Measurements from ENCODE around the gene TSPEAR. TPM values are rescaled to one million over a fixed set of nuclear protein-coding genes. Genes with fewer than 3 reads are reported as not detected.

Gene TSPEAR
- total RNA-seq, 1 donor, result not detected

DNA sequence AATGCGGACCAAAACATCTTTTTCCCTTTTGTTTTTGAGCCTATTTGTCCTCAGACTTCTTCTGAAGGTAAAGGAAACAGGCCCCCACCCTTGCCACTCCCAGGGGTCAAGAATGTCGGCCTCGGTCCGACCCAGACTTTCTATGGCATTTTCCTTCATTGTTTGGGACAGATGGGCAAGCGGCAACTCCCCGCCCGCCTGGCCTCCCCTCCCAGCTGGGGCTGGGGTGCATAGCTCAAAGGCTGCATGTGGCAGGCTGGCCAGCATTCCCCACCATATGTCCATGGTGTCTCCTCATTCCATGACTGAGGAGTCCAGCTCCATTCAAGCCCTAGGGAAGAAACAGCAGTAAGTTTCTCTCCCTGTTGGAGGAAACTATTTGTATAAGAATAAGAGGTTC, 29.4 kb upstream of the TSPEAR start:
- TF ChIP-seq, protein P1, sequence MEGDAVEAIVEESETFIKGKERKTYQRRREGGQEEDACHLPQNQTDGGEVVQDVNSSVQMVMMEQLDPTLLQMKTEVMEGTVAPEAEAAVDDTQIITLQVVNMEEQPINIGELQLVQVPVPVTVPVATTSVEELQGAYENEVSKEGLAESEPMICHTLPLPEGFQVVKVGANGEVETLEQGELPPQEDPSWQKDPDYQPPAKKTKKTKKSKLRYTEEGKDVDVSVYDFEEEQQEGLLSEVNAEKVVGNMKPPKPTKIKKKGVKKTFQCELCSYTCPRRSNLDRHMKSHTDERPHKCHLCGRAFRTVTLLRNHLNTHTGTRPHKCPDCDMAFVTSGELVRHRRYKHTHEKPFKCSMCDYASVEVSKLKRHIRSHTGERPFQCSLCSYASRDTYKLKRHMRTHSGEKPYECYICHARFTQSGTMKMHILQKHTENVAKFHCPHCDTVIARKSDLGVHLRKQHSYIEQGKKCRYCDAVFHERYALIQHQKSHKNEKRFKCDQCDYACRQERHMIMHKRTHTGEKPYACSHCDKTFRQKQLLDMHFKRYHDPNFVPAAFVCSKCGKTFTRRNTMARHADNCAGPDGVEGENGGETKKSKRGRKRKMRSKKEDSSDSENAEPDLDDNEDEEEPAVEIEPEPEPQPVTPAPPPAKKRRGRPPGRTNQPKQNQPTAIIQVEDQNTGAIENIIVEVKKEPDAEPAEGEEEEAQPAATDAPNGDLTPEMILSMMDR (IDR thresholded peaks at IDR 0.05; ENCODE audit: insufficient read depth, low read length), result no peak
- no peak overlapping the region for H3K4me3 ChIP-seq (ENCODE audit: low read depth, low read length)
- no peak for DNase-seq (ENCODE audit: low read depth)

DNA sequence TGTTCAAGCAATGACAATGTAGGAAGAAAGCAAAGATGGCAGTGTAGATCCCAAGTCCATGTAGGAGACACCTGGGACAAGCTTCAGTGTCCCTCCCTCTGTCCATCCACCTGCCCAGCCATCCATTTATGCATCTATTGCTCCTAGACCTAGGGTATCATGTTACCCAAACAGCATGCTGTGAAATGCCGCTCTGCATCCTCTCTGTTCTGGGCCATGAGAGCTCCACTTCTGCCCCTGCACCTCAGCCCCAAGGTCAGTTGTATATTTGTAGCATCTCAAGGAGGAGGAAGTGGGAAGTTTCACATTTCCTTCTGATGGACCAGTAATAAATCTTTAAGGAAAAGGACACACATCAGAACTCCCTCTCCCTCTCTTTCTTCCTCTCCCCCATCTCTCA, 27.9 kb upstream of the TSPEAR start:
- DNase-seq (ENCODE audit: low read depth), result no peak
- no peak overlapping the region for H3K4me3 ChIP-seq (ENCODE audit: low read depth, low read length)
- TF ChIP-seq, protein P1 (IDR thresholded peaks at IDR 0.05; ENCODE audit: insufficient read depth, low read length), result no peak

DNA sequence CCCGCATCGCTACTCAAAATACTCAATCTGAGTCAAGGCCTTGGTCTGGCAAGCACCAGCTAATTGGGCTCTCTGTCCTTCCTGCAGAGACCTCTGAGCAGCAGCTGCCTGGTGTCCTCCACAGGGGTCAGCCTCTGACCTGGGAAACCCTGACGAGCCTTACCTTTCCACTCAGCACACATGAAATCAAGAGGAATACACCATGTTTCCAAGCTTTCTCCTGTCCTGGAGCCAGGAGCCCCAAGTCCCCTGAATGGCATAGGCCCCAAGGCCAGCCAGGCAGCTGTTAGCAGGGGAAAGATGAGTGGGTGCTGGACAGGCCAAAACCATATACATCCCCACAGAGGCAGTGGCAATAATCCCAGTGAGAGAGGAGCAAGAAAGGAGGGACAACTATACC, 27.2 kb upstream of the TSPEAR start:
- TF ChIP-seq, protein P1 (IDR thresholded peaks at IDR 0.05; ENCODE audit: insufficient read depth, low read length), result no peak
- no peak for DNase-seq (ENCODE audit: low read depth)
- no peak overlapping the region for H3K4me3 ChIP-seq (ENCODE audit: low read depth, low read length)

DNA sequence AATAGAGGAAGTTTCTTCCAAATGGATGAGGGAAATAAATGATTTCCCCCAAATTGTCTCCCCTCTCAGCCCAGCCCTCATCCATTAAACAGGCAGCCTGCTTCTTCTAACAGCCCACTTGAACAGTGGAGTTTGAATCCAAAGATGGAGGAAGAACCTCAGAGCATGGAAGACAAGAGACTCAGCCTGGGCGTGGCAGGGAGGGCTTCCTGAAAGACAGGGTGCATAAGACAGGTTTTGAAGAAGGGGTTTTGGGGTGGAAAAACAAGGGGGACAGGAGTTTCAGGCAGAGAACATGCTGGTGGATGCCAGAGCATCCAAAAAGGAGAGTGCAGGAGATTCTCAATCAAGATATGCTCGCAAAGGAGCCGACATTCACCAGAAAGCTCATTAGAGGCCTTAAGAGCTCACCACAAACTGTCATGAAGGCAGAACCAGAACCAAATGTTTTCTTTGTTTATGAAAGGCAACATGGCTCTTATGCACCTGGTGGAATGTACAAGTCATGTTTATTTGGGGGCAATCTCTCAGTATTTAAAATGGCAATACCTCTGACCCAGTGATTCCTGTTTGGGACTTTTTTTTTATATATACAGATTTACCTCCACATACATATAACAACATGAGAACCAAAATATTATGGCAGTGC, 26.5 kb upstream of the TSPEAR start:
- TF ChIP-seq, protein P1 (IDR thresholded peaks at IDR 0.05; ENCODE audit: insufficient read depth, low read length), result no peak
- DNase-seq (ENCODE audit: low read depth), result peak; percentile 49

DNA sequence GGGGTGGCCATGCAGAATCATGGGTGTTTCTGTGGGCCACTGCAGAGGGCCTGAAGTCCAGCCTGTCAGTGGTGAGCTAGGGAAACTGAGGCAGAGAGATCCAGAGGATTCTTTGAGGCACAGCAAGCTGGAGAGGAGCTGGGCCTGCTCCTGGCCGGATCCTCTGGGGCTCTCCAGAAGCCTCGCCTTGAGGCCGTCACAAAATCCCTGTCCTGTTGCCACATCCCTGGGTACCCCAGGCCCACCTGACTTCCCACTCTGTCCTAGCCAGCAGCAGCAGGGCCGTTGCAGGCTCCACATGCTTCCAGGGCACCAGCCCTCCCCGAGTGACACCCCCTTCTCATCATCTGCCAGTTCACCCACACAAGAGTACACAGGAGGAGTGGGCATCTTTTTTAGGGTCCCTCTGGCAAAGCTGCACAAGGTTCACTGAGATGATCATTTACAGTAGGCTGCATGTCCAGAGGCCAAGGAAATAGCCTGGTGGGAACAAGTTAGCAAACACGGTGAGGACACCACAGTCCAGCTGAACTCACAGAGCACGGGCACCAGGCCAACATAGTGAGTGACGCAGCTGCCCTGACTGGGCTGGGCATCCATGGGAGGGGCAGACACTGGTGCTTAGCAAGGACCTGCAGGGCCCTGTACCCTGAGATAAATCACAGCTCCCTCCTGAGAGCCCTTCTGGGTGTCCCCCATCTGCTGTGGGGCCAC, 25.1 kb upstream of the TSPEAR start:
- no peak for DNase-seq (ENCODE audit: low read depth)
- TF ChIP-seq, protein P1 (IDR thresholded peaks at IDR 0.05; ENCODE audit: insufficient read depth, low read length), result no peak
- no peak overlapping the region for H3K4me3 ChIP-seq (ENCODE audit: low read depth, low read length)

More for the DNA sequence above, 26.5 kb upstream of the TSPEAR start:
- H3K4me3 ChIP-seq (ENCODE audit: low read depth, low read length), result no peak overlapping the region

DNA sequence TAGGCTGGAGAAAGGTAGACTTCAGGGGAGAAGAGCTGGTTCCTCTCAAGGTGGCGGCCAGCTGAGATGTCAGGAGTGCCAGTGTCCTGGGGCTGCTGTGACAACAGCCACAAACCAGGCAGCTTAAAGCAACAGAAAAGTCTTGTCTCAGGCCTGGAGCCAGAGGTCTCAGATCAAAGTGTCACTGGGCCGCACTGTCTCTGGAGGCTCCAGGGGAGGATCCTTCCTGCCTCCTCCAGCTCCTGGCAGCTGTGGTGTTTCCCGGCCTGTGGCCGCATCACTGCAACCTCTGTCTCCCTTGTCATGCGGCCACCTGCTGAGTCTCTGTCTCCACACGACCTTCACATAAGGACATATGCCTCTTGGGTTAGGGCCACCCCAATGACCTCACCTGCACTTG, 24.4 kb upstream of the TSPEAR start:
- DNase-seq (ENCODE audit: low read depth), result no peak
- no peak overlapping the region for H3K4me3 ChIP-seq (ENCODE audit: low read depth, low read length)
- TF ChIP-seq, protein P1 (IDR thresholded peaks at IDR 0.05; ENCODE audit: insufficient read depth, low read length), result no peak
